Measurements from ENCODE around the gene UMODL1. TPM values are rescaled to one million over a fixed set of nuclear protein-coding genes. Genes with fewer than 3 reads are reported as not detected.

UMODL1 gene
- total and polyA plus RNA-seq, 10 of the 15 experiments (the other 5 are each of a cell fraction or from before 2014, with no cell fraction given), result 0.01 to 0.11 (median 0.03) TPM; not detected in 5

- TF ChIP-seq CHD1 (IDR thresholded peaks at IDR 0.05; ENCODE audit: low read depth, low read length) (no peak), GABPA (IDR thresholded peaks at IDR 0.05; ENCODE audit: low read depth) (no peak)
Measured at GRCh38 chr21:42091899-42092508, 20.9 kb downstream of the UMODL1 start (continued).

GRCh38 chr21:42092771-42093170 lies 21.7 kb downstream of the UMODL1 start:
- H3K36me3 ChIP-seq (ENCODE audit: control insufficient read depth in 2 of 2, insufficient read depth in 2 of 2, low read length in 1 of 2), result no peaks in the 10 kb centered on the region
- POLR2A ChIA-PET, result no interaction called here
- H3K4me3 ChIP-seq, result no peak overlapping the region
- no peaks in the 10 kb centered on the region; a peak in 2 of 4 replicates for H3K27me3 ChIP-seq (replicated peaks in 1 of 2; ENCODE audit: control insufficient read depth in 2 of 2, insufficient read depth in 2 of 2, low read length in 1 of 2)
- SMC1A ChIA-PET (ENCODE audit: uncharacterized antibody, unreplicated experiment), result interaction anchor here (0.9 to 1.5 kb wide), 3 partner anchors 10 to 276 kb away, joined by 4 to 6 read pairs (median 4); no protein-coding TSS in a partner anchor
- CTCF ChIA-PET, result interaction anchor here (1.6 kb wide), 1 partner anchor 25 kb away, joined by 6 read pairs; no protein-coding TSS in a partner anchor
- H3K4me1 ChIP-seq (ENCODE audit: control insufficient read depth, insufficient read depth, low read length), result no peaks in the 10 kb centered on the region
- H4K20me1 ChIP-seq (ENCODE audit: control insufficient read depth, insufficient read depth), result no peaks in the 10 kb centered on the region
- WGBS (ENCODE audit: insufficient coverage, insufficient replicate concordance, low lambda C conversion rate, missing lambda C conversion rate), result 17% methylated on average over 8 of the region's 8 CpGs
- no peak for DNase-seq (ENCODE audit: low read depth, low spot score)
- no peak overlapping the region for H2AFZ ChIP-seq (ENCODE audit: control insufficient read depth, low read depth, low read length)
- H3K4me2 ChIP-seq (ENCODE audit: control insufficient read depth, insufficient read depth), result no peak overlapping the region
- ATAC-seq, result no peak
- in situ Hi-C loops (cut with MboI), result no loop called here
- BruUV-seq (replicated peaks), result no TSS peak
- H3K9me3 ChIP-seq (replicated peaks; ENCODE audit: control insufficient read depth, insufficient read depth, low read length), result no peaks in the 10 kb centered on the region; the same call in 2 of the 3 replicates
- RAD21 ChIA-PET (ENCODE audit: unreplicated experiment), result no interaction called here
- intact Hi-C loops (cut with micrococcal nuclease; ENCODE audit: unreplicated experiment), result no loop called here
- H3K27ac ChIP-seq (ENCODE audit: control insufficient read depth, insufficient read depth), result no peak overlapping the region
- FAIRE-seq, result no peak
- no peak overlapping the region for H3K9ac ChIP-seq (ENCODE audit: control insufficient read depth, insufficient read depth, low read length)
- no peaks in the 10 kb centered on the region for H3K79me2 ChIP-seq (ENCODE audit: control insufficient read depth, insufficient read depth, low read length)
- TF ChIP-seq EZH2 (IDR thresholded peaks at IDR 0.05; ENCODE audit: borderline replicate concordance, control insufficient read depth, low read depth, low read length) (no peak), JUND (IDR thresholded peaks at IDR 0.05; ENCODE audit: low read depth, low read length) (no peak), RELB (IDR thresholded peaks at IDR 0.05; ENCODE audit: low read depth) (no peak), NFYB (IDR thresholded peaks at IDR 0.05; ENCODE audit: insufficient read depth, low read depth, low read length) (no peak), EP300 (IDR thresholded peaks at IDR 0.05; ENCODE audit: borderline replicate concordance in 1 of 2, control insufficient read depth in 1 of 2, low read depth in 2 of 2, low read length in 2 of 2) (no peak), CEBPZ (IDR thresholded peaks at IDR 0.05; ENCODE audit: low read depth, low read length) (no peak), ZNF622 (IDR thresholded peaks at IDR 0.05) (no peak), SREBF1 (IDR thresholded peaks at IDR 0.05; ENCODE audit: low read length) (no peak), SREBF2 (IDR thresholded peaks at IDR 0.05; ENCODE audit: low read length) (no peak), ETV6 (conservative IDR thresholded peaks at IDR 0.05 in 1 of 2, IDR thresholded peaks at IDR 0.05 in 1 of 2; ENCODE audit: borderline replicate concordance in 1 of 2, low read depth in 1 of 2) (no peak), ZNF274 (IDR thresholded peaks at IDR 0.05; ENCODE audit: insufficient read depth, insufficient read length) (no peak)

Measured in GM12878 (cell line).